ENCODE data around the gene DNER.

GRCh38 chr2:229553091-229553490 is 161.3 kb downstream of the DNER start:
- TF ChIP-seq CTCF (IDR thresholded peaks at IDR 0.05): no peak
- no peak for TF ChIP-seq POLR2A (IDR thresholded peaks at IDR 0.05)
